A204.1 (cell line): Measurements from ENCODE around the gene DOCK4.

Experiments
- FAIRE-seq: peaks from 2 replicates; lab custom pipeline; 2012; peaks lifted over from hg19 to GRCh38; lab: Jason Lieb, UNC

DOCK4 gene

GRCh38 chr7:112188257-112188656 lies 17.9 kb downstream of the DOCK4 start:
- no peak for FAIRE-seq

- no peak for FAIRE-seq
These were observed 19.9 kb downstream of the DOCK4 start for GRCh38 chr7:112186300-112186699.

GRCh38 chr7:112185005-112185834 lies 21.0 kb downstream of the DOCK4 start:
- no peak for FAIRE-seq

- FAIRE-seq = no peak
These were observed 21.7 kb downstream of the DOCK4 start for GRCh38 chr7:112184455-112184854.

- no peak for FAIRE-seq
These were observed 22.9 kb downstream of the DOCK4 start for GRCh38 chr7:112183266-112183665.

- no peak for FAIRE-seq
These were observed 23.4 kb downstream of the DOCK4 start for GRCh38 chr7:112182749-112183148.

GRCh38 chr7:112180223-112180622 lies 26.0 kb downstream of the DOCK4 start:
- FAIRE-seq = no peak

GRCh38 chr7:112176693-112177415 lies 29.3 kb downstream of the DOCK4 start:
- FAIRE-seq = no peak

- no peak for FAIRE-seq
These were observed 30.0 kb downstream of the DOCK4 start for GRCh38 chr7:112176241-112176640.

- no peak for FAIRE-seq
These were observed 32.0 kb downstream of the DOCK4 start for GRCh38 chr7:112174192-112174591.

- FAIRE-seq = no peak
These were observed 32.7 kb downstream of the DOCK4 start for GRCh38 chr7:112173568-112173905.

GRCh38 chr7:112172870-112173567 lies 33.2 kb downstream of the DOCK4 start:
- FAIRE-seq = no peak

GRCh38 chr7:112171673-112172072 lies 34.5 kb downstream of the DOCK4 start:
- no peak for FAIRE-seq

- no peak for FAIRE-seq
These were observed 37.3 kb downstream of the DOCK4 start for GRCh38 chr7:112168915-112169314.

- FAIRE-seq = no peak
These were observed 39.1 kb downstream of the DOCK4 start for GRCh38 chr7:112167147-112167546.

GRCh38 chr7:112162784-112163506 lies 43.3 kb downstream of the DOCK4 start:
- no peak for FAIRE-seq

GRCh38 chr7:112162142-112162766 lies 43.9 kb downstream of the DOCK4 start:
- FAIRE-seq = no peak

- no peak for FAIRE-seq
These were observed 44.7 kb downstream of the DOCK4 start for GRCh38 chr7:112161253-112162141.

GRCh38 chr7:112160771-112161150 lies 45.4 kb downstream of the DOCK4 start:
- FAIRE-seq = no peak

GRCh38 chr7:112160130-112160770 lies 45.9 kb downstream of the DOCK4 start:
- no peak for FAIRE-seq
